HepG2 (cell line): ENCODE results near the gene BID. TPM values are rescaled to one million over a fixed set of nuclear protein-coding genes. Genes with fewer than 3 reads are reported as not detected.

Source experiments
- ATAC-seq: fragments of 200-7000 bp; cut with Tn5 transposase; 3 replicates; pipeline ENCODE4 v1.9.1; 2020; ENCODE audit warnings: mild to moderate bottlenecking, moderate library complexity
- BruUV-seq: library from RNA; stranded (reverse); fragments of 400-500 nt; replicated peaks from 2 replicates; lab custom pipeline; 2021; lab: Mats Ljungman, UMichigan
- CTCF ChIA-PET: fragments of 300-600 bp; formaldehyde crosslinking; extraction: SDS; loops from one replicate; lab custom pipeline; 2021; ENCODE audit warnings: low total read pairs, inconsistent platforms, low intra/inter-chr PET ratio; lab: Yijun Ruan, JAX
- POLR2A ChIA-PET: fragments of 350-600 bp; sonication (Branson Sonifier 250); formaldehyde crosslinking; loops from one replicate; lab custom pipeline; 2020; ENCODE audit warnings: antibody characterized with exemption, inconsistent platforms; lab: Yijun Ruan, JAX
- DNase-seq: peaks from one replicate; pipeline ENCODE4 v3.0.0-alpha.2; 2015; ENCODE audit warnings: low spot score
- FAIRE-seq: peaks from 3 replicates; lab custom pipeline; 2011; peaks lifted over from hg19 to GRCh38; lab: Jason Lieb, UNC
- H2AFZ ChIP-seq: one replicate; pipeline ENCODE4 v1.6.1; 2011; ENCODE audit warnings: low read length, inconsistent platforms
- H3K27ac ChIP-seq: fragments of 300-600 bp; 3 replicates; pipeline ENCODE4 v1.8.0; 2011; ENCODE audit warnings: mixed run types, mild to moderate bottlenecking, mixed read lengths, low read length, inconsistent platforms; ENCODE audit not compliant: insufficient read depth; ENCODE audit errors: extremely low read length
- H3K27me3 ChIP-seq, 2 experiments: fragments of 200-600 bp in 1 of 2; 2 replicates in 1 of 2; 3 replicates in 1 of 2; pipeline versions ENCODE4 v1.6.0 to v1.8.0; 2011; ENCODE audit warnings: low read length in 2 of 2, mild to moderate bottlenecking in 2 of 2, moderate library complexity in 2 of 2, inconsistent platforms in 1 of 2; ENCODE audit not compliant: insufficient read depth in 2 of 2, control insufficient read depth in 1 of 2
- H3K36me3 ChIP-seq, 2 experiments: fragments of 200-600 bp in 1 of 2; replicated peaks in 1 of 2; 2 replicates in 1 of 2; 3 replicates in 1 of 2; pipeline versions ENCODE4 v1.5.1 to v1.8.0; 2011; ENCODE audit warnings: low read length in 2 of 2, inconsistent platforms in 1 of 2; ENCODE audit not compliant: insufficient read depth in 2 of 2, control insufficient read depth in 1 of 2
- H3K4me1 ChIP-seq: 2 replicates; pipeline ENCODE4 v1.5.1; 2012; ENCODE audit warnings: low read length, inconsistent platforms; ENCODE audit not compliant: insufficient read depth
- H3K4me2 ChIP-seq: 2 replicates; pipeline ENCODE4 v1.6.0; 2011; ENCODE audit warnings: low read depth, low read length, inconsistent platforms
- H3K4me3 ChIP-seq, 3 experiments: fragments of 200-600 bp in 1 of 3; sonication (generic), shearing (Covaris generic) in 1 of 3; replicated peaks in 1 of 3; 2 replicates each; pipeline ENCODE4 v1.5.1; 2011 to 2016; ENCODE audit warnings: low read length in 3 of 3, inconsistent platforms in 2 of 3, low read depth in 2 of 3, mild to moderate bottlenecking in 2 of 3, control low read depth in 1 of 3, mixed read lengths in 1 of 3; ENCODE audit not compliant: insufficient read depth in 1 of 3
- H3K79me2 ChIP-seq: one replicate; pipeline ENCODE4 v1.6.1; 2011; ENCODE audit warnings: low read length, inconsistent platforms; ENCODE audit not compliant: insufficient read depth
- H3K9ac ChIP-seq: 2 replicates; pipeline ENCODE4 v1.6.0; 2011; ENCODE audit warnings: mild to moderate bottlenecking, low read depth, low read length, inconsistent platforms; ENCODE audit not compliant: insufficient read depth
- H3K9me3 ChIP-seq: 2 replicates; pipeline ENCODE4 v1.5.1; 2012; ENCODE audit warnings: mild to moderate bottlenecking, low read length
- H4K20me1 ChIP-seq: 2 replicates; pipeline ENCODE4 v1.6.0; 2011; ENCODE audit warnings: inconsistent platforms, mild to moderate bottlenecking, low read length, moderate library complexity; ENCODE audit not compliant: insufficient read depth
- CENPT ChIP-seq: sonication (generic); formaldehyde crosslinking; IDR thresholded peaks from 2 replicates; pipeline ENCODE4 v1.8.0; 2022; ENCODE audit warnings: low read depth, mild to moderate bottlenecking, moderate library complexity, missing genetic modification reagents
- DBP ChIP-seq: sonication (generic); formaldehyde crosslinking; IDR thresholded peaks from 2 replicates; pipeline ENCODE4 v1.4.0; 2020; ENCODE audit warnings: missing genetic modification reagents; ENCODE audit errors: not compliant biosample characterization
- PHF5A ChIP-seq: IDR thresholded peaks from one replicate; pipeline ENCODE4 v1.6.1; 2018; ENCODE audit warnings: low read depth, missing genetic modification reagents; ENCODE audit not compliant: unreplicated experiment
- RERE ChIP-seq: IDR thresholded peaks from 2 replicates; pipeline ENCODE4 v1.6.1; 2016; ENCODE audit warnings: low read depth, missing genetic modification reagents, missing compliant biosample characterization
- SMYD3 ChIP-seq: sonication (generic); formaldehyde crosslinking; IDR thresholded peaks from 2 replicates; pipeline ENCODE4 v1.8.1; 2023; ENCODE audit warnings: mild to moderate bottlenecking, missing genetic modification reagents
- TEAD3 ChIP-seq: optimal IDR thresholded peaks from 2 replicates; pipeline ENCODE3; 2016; ENCODE audit warnings: borderline replicate concordance
- UBTF ChIP-seq: sonication (generic); formaldehyde crosslinking; IDR thresholded peaks from 2 replicates; pipeline ENCODE4 v1.4.0; 2020; ENCODE audit warnings: mild to moderate bottlenecking, missing genetic modification reagents
- YEATS2 ChIP-seq: sonication (generic); formaldehyde crosslinking; IDR thresholded peaks from 2 replicates; pipeline ENCODE4 v1.4.0; 2020; ENCODE audit warnings: missing genetic modification reagents, borderline replicate concordance
- ZNF180 ChIP-seq: sonication (generic); formaldehyde crosslinking; IDR thresholded peaks from 2 replicates; pipeline ENCODE4 v1.4.0; 2020; ENCODE audit warnings: low read depth, missing genetic modification reagents, borderline replicate concordance
- ZNF337 ChIP-seq: sonication (generic); formaldehyde crosslinking; IDR thresholded peaks from 2 replicates; pipeline ENCODE4 v1.5.1; 2020; ENCODE audit warnings: missing genetic modification reagents, low read depth, mild to moderate bottlenecking, borderline replicate concordance
- ZNF629 ChIP-seq: sonication (generic); formaldehyde crosslinking; conservative IDR thresholded peaks from 2 replicates; pipeline ENCODE4 v1.5.0; 2020; ENCODE audit warnings: missing genetic modification reagents
- ZNF776 ChIP-seq: sonication (generic); formaldehyde crosslinking; IDR thresholded peaks from 2 replicates; pipeline ENCODE4 v1.4.0; 2020; ENCODE audit warnings: mild to moderate bottlenecking, missing genetic modification reagents
- ZNF782 ChIP-seq: sonication (generic); formaldehyde crosslinking; IDR thresholded peaks from 2 replicates; pipeline ENCODE4 v1.4.0; 2020; ENCODE audit warnings: missing genetic modification reagents, mild to moderate bottlenecking, borderline replicate concordance
- ZSCAN30 ChIP-seq: sonication (generic); formaldehyde crosslinking; IDR thresholded peaks from 2 replicates; pipeline ENCODE4 v1.5.0; 2020; ENCODE audit warnings: mild to moderate bottlenecking, missing genetic modification reagents
- WGBS: methylation state at CpG from one replicate; pipeline ENCODE4 v1.1.6; 2017; ENCODE audit warnings: low lambda C conversion rate; 5-methylcytosine and 5-hydroxymethylcytosine counted together
- in situ Hi-C: cut with HindIII; loops from 2 replicates; pipeline ENCODE4 v1.10.0; 2017; ENCODE audit warnings: low pct_unique_long_range_greater_than_20kb; ENCODE audit not compliant: extremely low pct_ligation_motif_present
- intact Hi-C: fragments of 100-400 bp; cut with micrococcal nuclease; formaldehyde crosslinking; loops from one replicate; pipeline ENCODE4 v1.10.0; 2022; ENCODE audit not compliant: unreplicated experiment
- polyA plus RNA-seq, 8 experiments: library from polyadenylated mRNA; depleted of rRNA in 3 of 8; stranded (reverse) in 7 of 8; unstranded in 1 of 8; fragments of >200 nt; fragmentation: Illumina TruSeq in 4 of 8; extraction: Trizol in 4 of 8; gene quantifications; 2 replicates each; pipeline versions ENCODE4 v1.2.1 to v1.2.3, GENCODE V29; 2011 to 2016; ENCODE audit warnings: low read depth in 4 of 8, missing spikeins in 1 of 8, mixed read lengths in 1 of 8; ENCODE audit not compliant: insufficient read depth in 1 of 8
- total RNA-seq, 5 experiments: library from RNA; depleted of rRNA; stranded (reverse); fragments of >200 nt; fragmentation: Illumina TruSeq; extraction: Trizol; gene quantifications; 2 replicates each; pipeline ENCODE4 v1.2.3, GENCODE V29; 2016; ENCODE audit warnings: low read depth in 1 of 5

BID gene
- total and polyA plus RNA-seq, 2 of the 13 experiments (the other 11 are each of a cell fraction or from before 2014, with no cell fraction given): 35.3 to 51.7 TPM

GRCh38 chr22:17726006-17726927 is 48.0 kb downstream of the BID start:
- BruUV-seq: no TSS peak
- in situ Hi-C loops: no loop called here

More at GRCh38 chr22:17726006-17726927, 48.0 kb downstream of the BID start:
- peaks cover 2% of the 10 kb centered on the region for H3K4me1 ChIP-seq
- H3K9me3 ChIP-seq: no peaks in the 10 kb centered on the region
- TF ChIP-seq ZNF776 (CRISPR knock-in tag) (no peak), PHF5A (CRISPR knock-in tag) (no peak), DBP (no peak), ZNF629 (CRISPR knock-in tag) (no peak), SMYD3 (CRISPR knock-in tag) (no peak), ZNF180 (CRISPR knock-in tag) (no peak), YEATS2 (CRISPR knock-in tag) (no peak), ZNF782 (CRISPR knock-in tag) (no peak), RERE (CRISPR knock-in tag) (no peak), TEAD3 (CRISPR knock-in tag) (no peak), CENPT (CRISPR knock-in tag) (no peak), ZNF337 (CRISPR knock-in tag) (no peak), ZSCAN30 (CRISPR knock-in tag) (no peak), UBTF (CRISPR knock-in tag) (no peak)
- no peaks in the 10 kb centered on the region; a peak in 1 of 5 replicates for H3K27me3 ChIP-seq
- H3K4me3 ChIP-seq: no peak overlapping the region
- ChIA-PET POLR2A (no interaction called here), CTCF (no interaction called here)
- H3K79me2 ChIP-seq: no peaks in the 10 kb centered on the region
- FAIRE-seq (no peak), ATAC-seq (no peak), DNase-seq (no peak)
- H3K36me3 ChIP-seq: peaks cover 10 to 20% of the 10 kb centered on the region in 2 experiments; a peak in 4 of 5 replicates
- no peaks in the 10 kb centered on the region for H4K20me1 ChIP-seq
- intact Hi-C loops: no loop called here
- H3K4me2 ChIP-seq: no peak overlapping the region
- WGBS: 96% methylated on average over 13 of the region's 13 CpGs
- H3K9ac ChIP-seq: no peak overlapping the region
- no peak overlapping the region for H2AFZ ChIP-seq
- H3K27ac ChIP-seq: no peak overlapping the region
